ENCODE data around the gene SLC49A4. TPM values are rescaled to one million over a fixed set of nuclear protein-coding genes. Genes with fewer than 3 reads are reported as not detected.

The SLC49A4 gene
- total RNA-seq, 1 experiment from 2014 or later: 29.6 TPM

DNA sequence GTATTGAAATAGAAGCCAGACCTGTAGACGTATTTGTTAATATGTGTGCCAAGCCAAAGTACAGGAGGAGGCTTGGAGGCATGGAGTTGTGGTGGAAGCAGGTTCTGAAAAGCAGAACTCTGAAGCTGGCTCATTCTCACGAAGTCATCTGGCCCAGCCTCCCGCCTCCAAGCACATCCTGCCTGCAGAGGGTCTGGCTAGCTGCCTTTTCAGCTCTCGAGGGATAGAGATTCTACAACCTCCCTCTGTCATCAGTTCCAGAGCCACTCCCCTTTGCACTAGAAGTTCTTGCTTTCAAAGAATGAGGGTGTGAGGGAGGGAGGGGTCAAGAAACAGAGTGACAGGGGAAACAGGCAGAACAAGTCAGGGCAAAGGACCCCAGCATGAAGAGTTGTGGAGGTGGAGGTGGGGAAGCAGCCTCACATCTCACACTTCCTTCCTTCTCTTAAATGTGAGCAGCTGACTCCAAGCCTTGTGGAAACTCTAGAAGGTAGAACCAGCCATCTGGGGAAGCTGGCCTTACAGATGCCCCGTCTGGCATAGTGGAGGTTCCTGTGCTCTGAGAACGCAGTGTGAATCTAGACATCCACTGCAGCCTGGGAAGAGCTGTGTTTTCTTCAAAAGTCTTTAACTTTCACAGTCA is 95.3 kb downstream of the SLC49A4 start:
- no peak for TF ChIP-seq EZH2phosphoT487 (IDR thresholded peaks at IDR 0.05; ENCODE audit: borderline replicate concordance, low read length)
- TF ChIP-seq EZH2 (IDR thresholded peaks at IDR 0.05; ENCODE audit: low read length, unreplicated experiment): no peak
- TF ChIP-seq, protein P1, sequence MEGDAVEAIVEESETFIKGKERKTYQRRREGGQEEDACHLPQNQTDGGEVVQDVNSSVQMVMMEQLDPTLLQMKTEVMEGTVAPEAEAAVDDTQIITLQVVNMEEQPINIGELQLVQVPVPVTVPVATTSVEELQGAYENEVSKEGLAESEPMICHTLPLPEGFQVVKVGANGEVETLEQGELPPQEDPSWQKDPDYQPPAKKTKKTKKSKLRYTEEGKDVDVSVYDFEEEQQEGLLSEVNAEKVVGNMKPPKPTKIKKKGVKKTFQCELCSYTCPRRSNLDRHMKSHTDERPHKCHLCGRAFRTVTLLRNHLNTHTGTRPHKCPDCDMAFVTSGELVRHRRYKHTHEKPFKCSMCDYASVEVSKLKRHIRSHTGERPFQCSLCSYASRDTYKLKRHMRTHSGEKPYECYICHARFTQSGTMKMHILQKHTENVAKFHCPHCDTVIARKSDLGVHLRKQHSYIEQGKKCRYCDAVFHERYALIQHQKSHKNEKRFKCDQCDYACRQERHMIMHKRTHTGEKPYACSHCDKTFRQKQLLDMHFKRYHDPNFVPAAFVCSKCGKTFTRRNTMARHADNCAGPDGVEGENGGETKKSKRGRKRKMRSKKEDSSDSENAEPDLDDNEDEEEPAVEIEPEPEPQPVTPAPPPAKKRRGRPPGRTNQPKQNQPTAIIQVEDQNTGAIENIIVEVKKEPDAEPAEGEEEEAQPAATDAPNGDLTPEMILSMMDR (conservative IDR thresholded peaks at IDR 0.05; ENCODE audit: low read depth, low read length): no peak
- Histone ChIP-seq H3K9me2 (replicated peaks; ENCODE audit: low read length) (no peaks in the 10 kb centered on the region), H3F3A (ENCODE audit: low read length, unreplicated experiment) (no peaks in the 10 kb centered on the region), H3K27me3 (ENCODE audit: low read length) (no peaks in the 10 kb centered on the region), H3K36me3 (ENCODE audit: low read depth, low read length) (no peaks in the 10 kb centered on the region), H3K79me2 (ENCODE audit: low read length) (no peaks in the 10 kb centered on the region), H3K4me2 (ENCODE audit: low read length) (no peak overlapping the region), H3K9me3 (ENCODE audit: low read length) (no peaks in the 10 kb centered on the region), H3K9ac (ENCODE audit: low read length) (no peak overlapping the region), H3K27ac (ENCODE audit: low read length) (no peak overlapping the region), H4K20me1 (ENCODE audit: low read length) (no peaks in the 10 kb centered on the region), H3K4me1 (ENCODE audit: insufficient read depth, low read length) (peaks cover 19% of the 10 kb centered on the region), H3K4me3 (ENCODE audit: low read length) (no peak overlapping the region), H2AFZ (ENCODE audit: low read length) (no peak overlapping the region)
- peak; percentile 39 for DNase-seq
- ATAC-seq: no peak
- ChIA-PET CTCF (no interaction called here), POLR2A (ENCODE audit: unreplicated experiment) (no interaction called here)
- BruUV-seq (replicated peaks): no TSS peak
- intact Hi-C loops (cut with micrococcal nuclease): no loop called here

DNA sequence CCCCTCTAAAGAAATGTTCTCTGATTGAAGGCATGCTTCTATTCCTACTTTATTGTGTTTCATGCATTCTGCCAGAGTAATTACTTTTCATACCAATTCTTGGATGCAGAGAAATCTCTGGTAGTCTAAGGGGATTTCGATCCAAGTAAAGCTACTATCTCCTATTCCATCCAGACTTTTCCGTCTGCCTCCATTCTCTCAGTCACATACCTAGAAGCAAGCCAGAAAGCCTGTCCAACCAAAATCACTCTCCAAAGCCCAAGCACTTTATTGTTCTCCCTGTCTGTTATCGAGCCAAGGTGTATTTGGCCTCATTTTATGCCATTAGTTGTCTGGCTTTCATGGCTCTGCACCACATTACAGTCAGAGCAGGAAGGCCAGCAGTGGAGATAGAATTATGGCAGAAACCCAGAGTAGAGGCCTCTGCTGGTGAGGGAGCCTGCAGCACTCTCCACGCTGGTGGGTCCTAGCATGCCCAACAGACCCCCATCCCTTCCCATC is 95.9 kb downstream of the SLC49A4 start:
- DNase-seq (no peak), ATAC-seq (no peak)
- Histone ChIP-seq H3K4me2 (ENCODE audit: low read length) (no peak overlapping the region), H3F3A (ENCODE audit: low read length, unreplicated experiment) (no peaks in the 10 kb centered on the region), H3K79me2 (ENCODE audit: low read length) (no peaks in the 10 kb centered on the region), H3K9me2 (replicated peaks; ENCODE audit: low read length) (no peaks in the 10 kb centered on the region), H3K36me3 (ENCODE audit: low read depth, low read length) (no peaks in the 10 kb centered on the region), H3K27ac (ENCODE audit: low read length) (no peak overlapping the region), H3K9me3 (ENCODE audit: low read length) (no peaks in the 10 kb centered on the region), H3K4me1 (ENCODE audit: insufficient read depth, low read length) (peaks cover 19% of the 10 kb centered on the region), H3K9ac (ENCODE audit: low read length) (no peak overlapping the region), H3K4me3 (ENCODE audit: low read length) (no peak overlapping the region), H4K20me1 (ENCODE audit: low read length) (no peaks in the 10 kb centered on the region), H3K27me3 (ENCODE audit: low read length) (no peaks in the 10 kb centered on the region), H2AFZ (ENCODE audit: low read length) (no peak overlapping the region)
- TF ChIP-seq EZH2 (IDR thresholded peaks at IDR 0.05; ENCODE audit: low read length, unreplicated experiment): no peak
- CTCF ChIA-PET: no interaction called here
- no TSS peak for BruUV-seq (replicated peaks)
- POLR2A ChIA-PET (ENCODE audit: unreplicated experiment): no interaction called here
- intact Hi-C loops (cut with micrococcal nuclease): no loop called here

DNA sequence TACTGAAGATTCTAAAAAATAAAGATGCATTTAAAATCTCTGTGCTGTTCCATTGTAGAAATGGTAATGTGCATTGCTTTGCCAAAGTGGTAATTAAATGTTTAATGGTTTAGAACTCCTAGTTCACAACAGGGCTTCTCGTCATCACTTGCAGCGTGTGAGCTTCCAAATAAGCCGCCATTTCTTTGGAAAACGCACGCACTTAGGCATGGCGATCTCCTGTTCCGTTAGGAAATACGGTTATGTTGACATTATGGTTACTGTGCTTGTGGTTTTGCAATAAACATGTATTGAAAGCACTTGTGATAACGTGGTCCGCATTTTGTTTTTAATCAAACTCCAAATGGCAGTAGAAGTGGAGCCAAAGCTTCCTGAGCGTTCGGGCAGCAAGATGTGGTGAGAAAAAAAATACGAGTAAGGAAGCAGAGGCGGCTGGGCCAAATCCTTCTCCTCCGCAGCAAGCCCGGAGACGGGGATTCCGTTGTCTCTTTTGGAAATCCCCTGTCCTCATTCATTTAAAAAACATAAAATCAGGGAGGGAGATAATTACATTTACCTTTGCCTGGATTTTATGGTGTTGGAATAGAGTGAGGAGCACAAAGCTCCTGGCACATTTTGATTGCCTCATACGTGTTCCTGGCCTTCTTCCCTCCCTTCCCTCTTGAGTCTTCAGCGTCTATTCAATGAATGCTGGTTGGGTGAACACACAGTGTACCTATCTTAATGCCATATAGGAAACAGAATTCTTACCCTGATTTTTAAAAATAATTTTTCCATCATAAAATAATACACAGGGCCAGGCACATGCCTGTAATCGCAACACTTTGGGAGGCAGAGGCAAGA is 97.5 kb downstream of the SLC49A4 start:
- no peaks in the 10 kb centered on the region for H3K9me2 ChIP-seq (replicated peaks; ENCODE audit: low read length)
- H3K4me2 ChIP-seq (ENCODE audit: low read length): no peak overlapping the region

More for the DNA sequence above, 97.5 kb downstream of the SLC49A4 start:
- H3K4me3 ChIP-seq (ENCODE audit: low read length): no peak overlapping the region
- BruUV-seq (replicated peaks): no TSS peak
- H3F3A ChIP-seq (ENCODE audit: low read length, unreplicated experiment): no peaks in the 10 kb centered on the region
- intact Hi-C loops (cut with micrococcal nuclease): no loop called here
- H3K27me3 ChIP-seq (ENCODE audit: low read length): no peaks in the 10 kb centered on the region
- TF ChIP-seq EZH2phosphoT487 (IDR thresholded peaks at IDR 0.05; ENCODE audit: borderline replicate concordance, low read length): no peak
- TF ChIP-seq EZH2 (IDR thresholded peaks at IDR 0.05; ENCODE audit: low read length, unreplicated experiment): no peak
- TF ChIP-seq, protein P1 (conservative IDR thresholded peaks at IDR 0.05; ENCODE audit: low read depth, low read length): no peak
- H3K4me1 ChIP-seq (ENCODE audit: insufficient read depth, low read length): peaks cover 19% of the 10 kb centered on the region
- no peaks in the 10 kb centered on the region for H3K36me3 ChIP-seq (ENCODE audit: low read depth, low read length)
- H3K79me2 ChIP-seq (ENCODE audit: low read length): no peaks in the 10 kb centered on the region
- no peaks in the 10 kb centered on the region for H3K9me3 ChIP-seq (ENCODE audit: low read length)
- H2AFZ ChIP-seq (ENCODE audit: low read length): no peak overlapping the region
- DNase-seq (no peak), ATAC-seq (no peak)
- ChIA-PET CTCF (interaction anchor here (0.6 kb wide), 1 partner anchor 224 kb away, joined by 4 read pairs; no protein-coding TSS in a partner anchor), POLR2A (ENCODE audit: unreplicated experiment) (no interaction called here)
- no peaks in the 10 kb centered on the region for H4K20me1 ChIP-seq (ENCODE audit: low read length)
- H3K9ac ChIP-seq (ENCODE audit: low read length): no peak overlapping the region
- H3K27ac ChIP-seq (ENCODE audit: low read length): no peak overlapping the region
